Activated CD4-positive, alpha-beta memory T cell treated with anti-CD3 and anti-CD28 coated beads for 36 hours (primary cell): ENCODE data around the gene PLXNA4. TPM values are rescaled to one million over a fixed set of nuclear protein-coding genes. Genes with fewer than 3 reads are reported as not detected.

Experiments used
- CTCF ChIA-PET: fragments of 350-600 bp; sonication (Branson Sonifier 250); formaldehyde crosslinking; loops from one replicate; lab custom pipeline; 2021; ENCODE audit warnings: antibody characterized with exemption, inconsistent platforms; lab: Charles Lee
- POLR2A ChIA-PET: fragments of 350-600 bp; sonication (Branson Sonifier 250); formaldehyde crosslinking; loops from one replicate; lab custom pipeline; 2021; ENCODE audit warnings: antibody characterized with exemption; lab: Charles Lee
- DNase-seq: peaks from one replicate; pipeline ENCODE4 v3.0.0-alpha.2; 2020
- H3K27ac Mint-ChIP-seq: one replicate; pipeline ENCODE4 v1.8.0; 2021; ENCODE audit warnings: mixed read lengths
- H3K27me3 Mint-ChIP-seq: one replicate; pipeline ENCODE4 v1.8.0; 2021; ENCODE audit warnings: mixed read lengths
- H3K36me3 Mint-ChIP-seq: one replicate; pipeline ENCODE4 v1.8.0; 2021; ENCODE audit warnings: mixed read lengths
- H3K4me1 Mint-ChIP-seq: one replicate; pipeline ENCODE4 v1.8.0; 2021; ENCODE audit warnings: low read depth, mixed read lengths
- H3K4me3 Mint-ChIP-seq: one replicate; pipeline ENCODE4 v1.8.0; 2021; ENCODE audit warnings: mild to moderate bottlenecking, mixed read lengths
- H3K9me3 Mint-ChIP-seq: one replicate; pipeline ENCODE4 v1.8.0; 2021; ENCODE audit warnings: mixed read lengths
- intact Hi-C: fragments of 100-400 bp; cut with micrococcal nuclease; formaldehyde crosslinking; loops from one replicate; pipeline ENCODE4 v1.15.1; 2023
- total RNA-seq, 2 experiments: library from RNA; stranded (reverse); gene quantifications; one replicate each; pipeline ENCODE4 v1.2.3, GENCODE V29; 2021

PLXNA4 gene
- total RNA-seq, 2 experiments from 2014 or later, result 0.17 to 0.24 TPM

DNA sequence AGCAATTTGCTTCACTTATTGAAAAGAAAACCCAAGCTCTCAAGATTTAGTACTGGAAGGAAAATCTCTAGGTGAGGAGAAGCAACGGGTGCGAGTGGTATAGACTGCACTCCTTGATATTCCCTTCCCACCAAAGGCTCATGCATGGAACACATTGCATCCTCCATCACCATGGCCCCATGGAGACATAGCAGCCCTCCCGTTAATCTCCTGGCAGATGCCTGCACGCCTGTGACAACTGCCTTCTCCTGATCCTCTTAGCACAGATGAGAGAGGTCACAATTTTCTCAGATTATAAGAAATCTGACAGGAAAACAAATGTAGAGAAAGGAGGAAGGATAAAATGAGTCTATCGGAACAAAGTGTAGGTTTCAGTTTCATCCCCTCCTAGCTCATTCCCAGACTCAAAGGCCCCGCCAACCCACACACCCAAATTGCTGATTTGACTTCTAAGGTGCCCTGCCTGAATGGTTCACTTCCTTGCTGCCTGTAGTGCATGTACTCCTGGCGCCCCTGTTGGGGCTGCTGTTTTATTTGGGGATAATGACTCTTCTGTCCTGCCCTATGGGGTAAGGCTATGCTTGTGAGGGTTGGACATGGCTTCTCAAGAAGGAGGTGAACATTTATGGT lies 50.0 kb downstream of the PLXNA4 start:
- H3K4me1 Mint-ChIP-seq, result peaks cover 25% of the 10 kb centered on the region
- ChIA-PET CTCF (interaction anchor here (0.6 to 0.8 kb wide), 2 partner anchors 11 to 1103 kb away, joined by 3 read pairs; no protein-coding TSS in a partner anchor), POLR2A (no interaction called here)
- peak overlapping the region; percentile 29 for H3K27ac Mint-ChIP-seq
- DNase-seq, result peak; percentile 71
- intact Hi-C loops, result loop anchor here (2.0 to 5.0 kb wide), 3 partner anchors 23 to 75 kb away; partner anchors contain the start of gene PLXNA4
- H3K9me3 Mint-ChIP-seq, result no peaks in the 10 kb centered on the region
- H3K4me3 Mint-ChIP-seq, result no peak overlapping the region
- peaks cover 7% of the 10 kb centered on the region for H3K27me3 Mint-ChIP-seq
- no peaks in the 10 kb centered on the region for H3K36me3 Mint-ChIP-seq

DNA sequence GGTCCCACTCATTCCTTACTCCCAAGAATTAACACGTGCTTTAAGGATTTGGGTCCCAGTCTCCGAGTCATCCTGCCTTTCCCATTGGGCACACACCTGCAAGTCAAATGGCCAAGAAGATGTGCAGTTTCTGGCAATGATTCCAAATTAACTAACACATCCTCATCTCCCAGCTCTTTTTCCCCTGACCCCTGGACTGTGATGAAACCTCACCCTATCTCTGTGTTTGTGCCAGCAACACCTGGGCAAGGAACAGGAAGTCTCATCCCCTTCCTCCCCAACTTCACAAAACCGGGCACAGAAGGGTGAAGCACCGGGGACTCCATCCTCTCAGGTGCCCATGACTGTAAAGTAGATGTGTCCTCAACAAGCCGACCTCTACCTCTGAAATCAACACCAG lies 54.8 kb downstream of the PLXNA4 start:
- ChIA-PET CTCF (no interaction called here), POLR2A (no interaction called here)
- H3K4me3 Mint-ChIP-seq, result no peak overlapping the region
- no peak overlapping the region for H3K27ac Mint-ChIP-seq
- peaks cover 12% of the 10 kb centered on the region for H3K4me1 Mint-ChIP-seq
- no peak for DNase-seq
- H3K27me3 Mint-ChIP-seq, result peaks cover 4% of the 10 kb centered on the region
- H3K9me3 Mint-ChIP-seq, result no peaks in the 10 kb centered on the region
- intact Hi-C loops, result no loop called here
- no peaks in the 10 kb centered on the region for H3K36me3 Mint-ChIP-seq

DNA sequence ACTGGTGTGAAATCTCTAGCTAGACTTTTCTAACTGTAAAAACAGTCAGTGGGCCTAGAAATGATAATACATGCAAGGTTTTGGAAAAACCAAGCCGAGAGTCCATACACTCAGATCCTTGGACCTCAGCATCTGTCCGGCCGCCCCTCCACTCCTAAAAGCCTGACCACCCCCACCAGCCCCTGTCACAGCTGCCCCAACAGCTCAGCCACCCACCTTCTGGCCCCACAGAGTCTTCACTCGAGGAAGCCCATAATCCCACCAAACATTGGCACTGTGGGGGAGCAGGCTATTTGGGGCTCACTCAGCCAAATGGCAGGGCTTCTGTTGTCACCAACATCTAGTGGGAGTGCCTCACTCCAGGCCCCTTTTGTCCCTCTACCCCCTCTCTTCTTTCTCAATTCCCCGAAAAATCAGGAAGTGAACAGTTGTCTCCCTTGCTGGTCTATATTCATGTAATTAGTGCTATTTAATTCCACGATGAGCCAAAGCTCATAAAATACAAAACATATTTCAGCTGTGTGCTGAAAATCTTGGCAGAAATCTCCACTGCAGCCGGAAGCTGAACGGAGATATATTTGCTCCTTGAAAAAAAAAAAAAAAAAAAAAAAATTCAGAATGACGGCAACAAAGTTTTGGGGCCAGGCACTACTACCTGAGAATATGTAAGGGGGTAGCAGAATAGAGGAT lies 55.5 kb downstream of the PLXNA4 start:
- Mint-ChIP-seq H3K36me3 (no peaks in the 10 kb centered on the region), H3K9me3 (no peaks in the 10 kb centered on the region), H3K4me3 (no peak overlapping the region), H3K4me1 (peaks cover 5% of the 10 kb centered on the region), H3K27ac (no peak overlapping the region), H3K27me3 (peaks cover 4% of the 10 kb centered on the region)
- POLR2A ChIA-PET, result interaction anchor here (0.6 kb wide), 1 partner anchor 11 kb away, joined by 3 read pairs; no protein-coding TSS in a partner anchor
- DNase-seq, result no peak
- CTCF ChIA-PET, result interaction anchor here (1.1 to 2.8 kb wide), 2 partner anchors 57 to 60 kb away, joined by 4 to 9 read pairs; no protein-coding TSS in a partner anchor
- intact Hi-C loops, result no loop called here

DNA sequence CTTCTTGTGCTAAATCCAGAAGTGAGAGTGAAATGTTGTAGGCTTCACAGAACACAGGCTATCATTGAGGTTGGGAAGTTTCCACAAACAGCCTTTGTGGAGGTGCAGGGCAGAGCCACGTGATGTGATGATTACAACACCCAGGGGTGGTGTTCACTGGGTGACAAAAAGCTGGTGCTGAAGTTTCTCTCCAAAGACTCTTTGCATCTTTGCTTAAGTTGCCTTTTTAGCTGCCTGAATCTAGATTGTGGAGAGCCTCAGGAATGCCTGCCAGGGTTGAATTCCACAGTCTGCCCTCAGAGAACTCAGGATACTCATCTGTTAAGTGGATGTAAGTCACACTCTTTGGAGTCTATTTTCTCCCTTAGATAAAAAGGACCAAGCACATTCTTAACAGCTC lies 56.3 kb downstream of the PLXNA4 start:
- Mint-ChIP-seq H3K4me1 (peaks cover 5% of the 10 kb centered on the region), H3K27ac (no peak overlapping the region), H3K9me3 (no peaks in the 10 kb centered on the region), H3K36me3 (no peaks in the 10 kb centered on the region), H3K27me3 (peaks cover 1% of the 10 kb centered on the region), H3K4me3 (no peak overlapping the region)
- no peak for DNase-seq
- POLR2A ChIA-PET, result no interaction called here
- intact Hi-C loops, result no loop called here
- CTCF ChIA-PET, result interaction anchor here (1.1 to 2.8 kb wide), 2 partner anchors 58 to 60 kb away, joined by 4 to 9 read pairs; no protein-coding TSS in a partner anchor

DNA sequence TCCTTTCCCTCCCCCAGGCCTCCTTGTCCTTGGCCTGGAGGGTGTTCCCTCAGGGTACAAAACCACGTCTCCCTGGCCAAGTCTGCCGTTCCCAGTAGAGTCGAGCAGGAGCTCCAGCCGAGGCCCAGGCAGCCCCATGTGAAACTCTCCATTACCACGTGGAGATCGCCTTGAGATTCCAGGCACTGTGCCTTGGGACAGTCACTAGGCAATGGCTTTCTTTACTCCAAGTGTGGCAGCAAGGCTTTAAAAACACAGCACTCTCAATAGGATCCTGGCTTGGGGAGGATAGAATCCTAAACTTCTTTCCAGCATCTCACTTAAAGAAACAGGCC lies 57.5 kb downstream of the PLXNA4 start:
- H3K4me1 Mint-ChIP-seq, result peaks cover 5% of the 10 kb centered on the region
- intact Hi-C loops, result no loop called here
- no peaks in the 10 kb centered on the region for H3K9me3 Mint-ChIP-seq
- DNase-seq, result no peak
- ChIA-PET CTCF (interaction anchor here (2.8 kb wide), 1 partner anchor 61 kb away, joined by 9 read pairs; no protein-coding TSS in a partner anchor), POLR2A (no interaction called here)
- H3K4me3 Mint-ChIP-seq, result no peak overlapping the region
- no peaks in the 10 kb centered on the region for H3K36me3 Mint-ChIP-seq
- no peaks in the 10 kb centered on the region for H3K27me3 Mint-ChIP-seq
- no peak overlapping the region for H3K27ac Mint-ChIP-seq

DNA sequence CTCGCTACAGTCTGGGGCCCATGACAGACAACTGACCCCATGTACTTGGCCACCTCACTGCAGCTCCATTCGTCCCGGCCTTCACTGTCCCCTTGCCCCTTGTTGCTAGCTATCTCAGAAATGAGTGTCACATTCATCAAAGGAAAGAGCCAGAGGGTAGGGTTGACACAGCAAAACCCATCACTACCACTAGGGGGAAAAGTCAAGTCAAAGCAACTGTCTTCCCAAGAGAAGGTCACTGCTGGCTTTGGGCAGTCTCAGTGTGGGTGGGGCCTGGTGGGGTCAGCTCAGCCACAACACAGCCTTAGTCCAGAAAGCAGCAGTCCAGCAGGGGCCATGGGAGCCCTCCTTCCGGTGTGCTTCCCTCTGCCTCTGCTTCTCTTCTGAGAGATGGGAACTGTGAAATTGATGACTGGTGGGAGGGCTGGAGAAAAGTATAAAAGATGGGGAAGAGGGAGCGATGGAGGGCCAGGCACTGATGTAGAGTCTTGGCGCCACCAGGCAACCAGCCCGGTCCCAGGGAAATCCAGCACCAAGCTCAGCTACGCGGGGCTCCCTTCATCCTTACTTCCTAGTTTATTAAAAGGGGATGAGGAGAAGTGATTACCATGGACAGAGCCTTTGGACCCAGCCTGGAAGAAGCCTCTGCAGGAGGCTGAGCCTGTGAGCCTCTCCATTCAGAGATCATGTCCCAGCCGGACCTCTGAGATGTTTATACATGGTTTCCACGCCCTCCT lies 58.0 kb downstream of the PLXNA4 start:
- ChIA-PET POLR2A (no interaction called here), CTCF (interaction anchor here (2.4 to 2.8 kb wide), 2 partner anchors 62 kb away, joined by 9 to 11 read pairs; no protein-coding TSS in a partner anchor)
- intact Hi-C loops, result no loop called here
- Mint-ChIP-seq H3K4me3 (no peak overlapping the region), H3K9me3 (no peaks in the 10 kb centered on the region), H3K27ac (no peak overlapping the region), H3K4me1 (no peaks in the 10 kb centered on the region), H3K27me3 (no peaks in the 10 kb centered on the region), H3K36me3 (no peaks in the 10 kb centered on the region)
- no peak for DNase-seq

DNA sequence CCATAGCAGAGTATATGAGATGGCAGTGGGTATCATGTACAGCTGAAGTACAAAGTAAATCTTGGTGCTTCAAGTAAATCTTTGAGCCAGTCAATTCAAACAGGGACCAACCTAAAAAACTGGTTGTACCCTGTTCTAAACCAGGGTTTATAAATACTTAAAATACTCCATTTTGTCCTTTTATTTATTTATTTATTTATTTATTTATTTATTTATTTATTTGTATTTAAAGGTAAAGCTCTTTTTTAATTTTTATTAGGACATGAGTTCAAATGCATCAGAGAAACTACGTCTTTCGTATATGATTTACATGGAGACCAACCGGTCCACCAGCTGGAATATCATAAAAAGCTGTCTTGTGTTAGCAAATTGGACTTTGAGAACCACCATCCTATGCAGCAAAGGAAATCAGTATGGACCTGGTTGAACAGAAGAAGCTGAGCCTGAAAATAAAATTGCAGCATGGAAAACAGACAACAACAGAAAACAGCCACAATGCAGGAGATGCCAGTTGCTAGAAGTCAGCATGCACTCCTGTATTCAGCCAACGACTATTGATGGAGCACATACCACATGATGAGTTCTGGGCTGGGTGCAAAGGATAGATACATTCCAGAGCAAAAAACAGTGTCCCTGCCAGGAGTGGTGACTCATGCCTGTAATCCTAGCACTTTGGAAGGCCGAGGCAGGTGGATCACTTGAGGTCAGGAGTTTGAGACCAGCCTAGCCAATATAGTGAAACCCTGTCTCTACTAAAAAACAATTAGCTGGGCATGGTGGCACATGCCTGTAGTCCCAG lies 60.0 kb downstream of the PLXNA4 start:
- H3K4me3 Mint-ChIP-seq, result no peak overlapping the region
- ChIA-PET CTCF (interaction anchor here (0.7 to 2.4 kb wide), 3 partner anchors 10 to 64 kb away, joined by 3 to 11 read pairs (median 3); no protein-coding TSS in a partner anchor), POLR2A (no interaction called here)
- no peaks in the 10 kb centered on the region for H3K4me1 Mint-ChIP-seq
- no peaks in the 10 kb centered on the region for H3K36me3 Mint-ChIP-seq
- no peaks in the 10 kb centered on the region for H3K27me3 Mint-ChIP-seq
- no peaks in the 10 kb centered on the region for H3K9me3 Mint-ChIP-seq
- no peak overlapping the region for H3K27ac Mint-ChIP-seq
- no peak for DNase-seq
- intact Hi-C loops, result no loop called here

DNA sequence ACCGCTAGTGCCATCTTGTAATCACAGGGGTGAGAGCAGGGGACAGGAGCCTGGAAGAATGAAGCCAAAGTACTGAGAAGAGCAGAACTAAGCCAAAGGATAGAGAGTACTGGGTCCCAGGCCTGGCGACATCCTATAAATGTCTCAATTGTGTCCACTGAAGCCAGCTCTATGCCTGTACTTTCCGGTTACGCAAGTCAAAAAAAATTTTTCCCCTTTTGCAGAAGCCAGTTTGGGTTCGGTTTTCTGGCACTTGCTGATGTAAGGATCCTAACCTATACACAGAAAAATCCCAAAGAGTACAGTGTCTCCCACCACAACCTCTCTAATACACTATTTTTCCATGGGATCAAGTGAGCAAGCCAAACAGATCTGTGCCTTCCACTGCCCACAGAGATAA lies 61.1 kb downstream of the PLXNA4 start:
- Mint-ChIP-seq H3K36me3 (no peaks in the 10 kb centered on the region), H3K4me3 (no peak overlapping the region), H3K4me1 (no peaks in the 10 kb centered on the region), H3K9me3 (no peaks in the 10 kb centered on the region), H3K27me3 (no peaks in the 10 kb centered on the region), H3K27ac (no peak overlapping the region)
- CTCF ChIA-PET, result interaction anchor here (1.0 kb wide), 1 partner anchor 11 kb away, joined by 3 read pairs; no protein-coding TSS in a partner anchor
- intact Hi-C loops, result no loop called here
- DNase-seq, result no peak
- POLR2A ChIA-PET, result no interaction called here

DNA sequence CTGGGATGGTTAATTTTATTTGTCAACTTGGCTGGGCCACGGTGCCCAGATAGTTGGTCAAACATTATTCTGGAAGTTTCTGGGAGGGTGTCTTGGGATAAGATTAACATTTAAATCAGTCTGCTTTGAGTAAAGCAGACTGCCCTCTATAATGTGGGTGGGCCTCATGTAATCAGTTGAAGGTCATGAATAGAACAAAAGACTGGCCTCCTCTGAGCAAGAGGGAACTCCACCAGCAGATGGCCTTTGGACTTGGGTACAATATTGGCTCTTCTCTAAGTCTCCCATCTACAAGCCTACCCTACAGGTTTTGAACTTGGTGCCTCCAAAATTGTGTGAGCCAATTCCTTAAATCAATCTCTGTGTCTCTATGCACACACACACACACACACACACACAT lies 61.8 kb downstream of the PLXNA4 start:
- Mint-ChIP-seq H3K27me3 (no peaks in the 10 kb centered on the region), H3K9me3 (no peaks in the 10 kb centered on the region), H3K4me1 (peaks cover 5% of the 10 kb centered on the region), H3K4me3 (no peak overlapping the region), H3K27ac (no peak overlapping the region), H3K36me3 (no peaks in the 10 kb centered on the region)
- ChIA-PET CTCF (no interaction called here), POLR2A (no interaction called here)
- DNase-seq, result no peak
- intact Hi-C loops, result no loop called here

DNA sequence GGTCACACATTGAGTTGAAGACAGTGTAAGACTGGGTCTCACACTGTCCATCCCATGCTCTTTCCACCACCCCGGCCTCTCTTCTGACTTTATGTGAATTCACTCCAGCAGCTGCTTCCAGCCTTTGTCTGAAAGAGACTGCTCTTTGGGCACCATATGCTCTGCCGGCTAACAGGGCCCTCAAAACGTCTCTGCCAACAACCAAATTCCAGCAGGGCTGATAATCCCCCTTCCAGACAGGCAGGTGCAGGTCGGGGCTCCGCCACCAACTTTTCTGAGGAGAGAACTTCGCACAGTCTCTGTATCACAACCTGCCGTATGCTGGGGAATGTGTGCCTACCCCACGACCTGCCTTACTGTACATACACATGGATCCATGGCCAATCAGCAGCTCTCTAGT lies 64.3 kb downstream of the PLXNA4 start:
- intact Hi-C loops, result no loop called here
- DNase-seq, result no peak
- ChIA-PET CTCF (no interaction called here), POLR2A (no interaction called here)
- Mint-ChIP-seq H3K9me3 (no peaks in the 10 kb centered on the region), H3K4me1 (peaks cover 5% of the 10 kb centered on the region), H3K27me3 (no peaks in the 10 kb centered on the region), H3K4me3 (no peak overlapping the region), H3K36me3 (no peaks in the 10 kb centered on the region), H3K27ac (no peak overlapping the region)

DNA sequence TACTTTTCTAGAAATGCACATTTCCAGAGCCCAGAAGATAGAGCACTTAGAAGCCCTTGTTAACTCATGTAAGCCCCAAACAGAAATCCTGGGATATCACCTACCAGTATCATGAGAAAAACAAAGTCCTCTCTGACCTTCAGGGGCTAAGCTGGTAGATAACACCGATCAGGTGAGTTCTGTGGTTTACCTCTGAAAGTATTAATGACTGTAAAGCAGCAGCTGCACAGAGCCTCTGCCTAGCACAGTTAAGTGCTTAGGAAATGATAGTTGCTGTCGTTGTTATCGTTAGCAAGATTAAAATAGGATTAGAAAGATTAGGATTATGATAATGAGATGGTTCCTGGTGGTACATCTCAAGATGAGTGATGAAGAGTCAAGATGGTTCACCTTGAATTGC lies 64.9 kb downstream of the PLXNA4 start:
- Mint-ChIP-seq H3K4me1 (peaks cover 5% of the 10 kb centered on the region), H3K9me3 (no peaks in the 10 kb centered on the region), H3K36me3 (no peaks in the 10 kb centered on the region), H3K4me3 (no peak overlapping the region), H3K27ac (no peak overlapping the region), H3K27me3 (no peaks in the 10 kb centered on the region)
- intact Hi-C loops, result no loop called here
- ChIA-PET POLR2A (no interaction called here), CTCF (no interaction called here)
- DNase-seq, result no peak
